ENCODE measurements around the gene FCGR1A.
"Not testable (repeated sequence)": the region's sequence is repeated elsewhere in the genome, so short reads cannot be mapped to it uniquely, and the experiment has no call there.

Gene FCGR1A

GRCh38 chr1:149831764-149832315, 49.3 kb downstream of the FCGR1A start:
- not testable (repeated sequence) for DNase-seq (ENCODE audit: low read depth in 2 of 2, low spot score in 1 of 2)

GRCh38 chr1:149832316-149833126, 50.0 kb downstream of the FCGR1A start:
- not testable (repeated sequence) for DNase-seq (ENCODE audit: low read depth in 2 of 2, low spot score in 1 of 2)

- not testable (repeated sequence) for DNase-seq (ENCODE audit: low read depth in 2 of 2, low spot score in 1 of 2)
Observed at GRCh38 chr1:149833144-149833543, 50.6 kb downstream of the FCGR1A start.

GRCh38 chr1:149841149-149841548, 58.7 kb downstream of the FCGR1A start:
- not testable (repeated sequence) for DNase-seq (ENCODE audit: low read depth in 2 of 2, low spot score in 1 of 2)
